Gastrocnemius medialis (tissue), 4 donors: Measurements from ENCODE around the gene YAP1.

ENCODE experiments used
- POLR2A ChIP-seq, 2 donors: fragments of 450-650 bp; IDR thresholded peaks; one replicate each; pipeline ENCODE4 v1.6.1; 2017; ENCODE audit warnings: antibody characterized with exemption in 2 of 2, mild to moderate bottlenecking in 2 of 2, moderate library complexity in 2 of 2
- TF ChIP-seq, protein P1 (sequence below), 5 experiments: fragments of 450-650 bp in 3 of 5; fragments of 200-600 bp in 2 of 5; sonication (generic) in 2 of 5; IDR thresholded peaks in 4 of 5; conservative IDR thresholded peaks in 1 of 5; 1 replicate in 4 of 5; 2 replicates in 1 of 5; pipeline ENCODE4 v1.5.1; 2016 to 2019; ENCODE audit warnings: antibody characterized with exemption in 5 of 5, mild to moderate bottlenecking in 3 of 5, moderate library complexity in 3 of 5

DNA sequence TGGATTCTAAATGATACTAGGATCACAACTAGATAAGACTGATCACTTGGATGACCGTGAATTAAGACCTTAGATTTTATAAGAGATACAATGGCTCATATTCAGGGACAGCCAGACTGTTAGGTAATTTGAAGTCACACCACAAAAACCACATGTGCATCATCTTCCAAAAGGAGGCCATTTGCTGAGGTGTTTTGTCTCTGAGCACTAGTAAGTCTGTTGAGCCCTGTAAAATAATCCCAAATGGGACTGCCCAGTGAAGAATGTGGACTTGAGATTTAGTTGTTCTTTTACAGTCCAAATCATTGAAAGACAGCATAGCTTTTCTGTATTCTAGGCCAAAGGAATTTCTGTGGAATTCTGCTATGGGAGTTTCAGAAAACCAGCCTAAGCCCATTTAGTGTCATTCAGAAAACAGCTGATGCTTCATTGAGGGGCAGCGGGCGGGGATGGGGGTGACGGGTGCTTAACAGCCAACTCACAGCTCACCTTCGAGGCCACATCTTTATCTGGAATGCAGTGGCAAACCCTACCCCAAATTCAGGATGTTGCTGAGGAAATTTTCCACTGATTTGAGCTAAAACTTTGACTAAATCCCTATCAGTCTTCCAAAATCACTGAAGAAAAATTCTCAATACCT, 127.0 kb downstream of the YAP1 start:
- no peak for TF ChIP-seq POLR2A (IDR thresholded peaks at IDR 0.05)
- TF ChIP-seq, protein P1, sequence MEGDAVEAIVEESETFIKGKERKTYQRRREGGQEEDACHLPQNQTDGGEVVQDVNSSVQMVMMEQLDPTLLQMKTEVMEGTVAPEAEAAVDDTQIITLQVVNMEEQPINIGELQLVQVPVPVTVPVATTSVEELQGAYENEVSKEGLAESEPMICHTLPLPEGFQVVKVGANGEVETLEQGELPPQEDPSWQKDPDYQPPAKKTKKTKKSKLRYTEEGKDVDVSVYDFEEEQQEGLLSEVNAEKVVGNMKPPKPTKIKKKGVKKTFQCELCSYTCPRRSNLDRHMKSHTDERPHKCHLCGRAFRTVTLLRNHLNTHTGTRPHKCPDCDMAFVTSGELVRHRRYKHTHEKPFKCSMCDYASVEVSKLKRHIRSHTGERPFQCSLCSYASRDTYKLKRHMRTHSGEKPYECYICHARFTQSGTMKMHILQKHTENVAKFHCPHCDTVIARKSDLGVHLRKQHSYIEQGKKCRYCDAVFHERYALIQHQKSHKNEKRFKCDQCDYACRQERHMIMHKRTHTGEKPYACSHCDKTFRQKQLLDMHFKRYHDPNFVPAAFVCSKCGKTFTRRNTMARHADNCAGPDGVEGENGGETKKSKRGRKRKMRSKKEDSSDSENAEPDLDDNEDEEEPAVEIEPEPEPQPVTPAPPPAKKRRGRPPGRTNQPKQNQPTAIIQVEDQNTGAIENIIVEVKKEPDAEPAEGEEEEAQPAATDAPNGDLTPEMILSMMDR (IDR thresholded peaks at IDR 0.05 in 4 of 5, conservative IDR thresholded peaks at IDR 0.05 in 1 of 5) = no peak
